Measurements from ENCODE around the gene TMEM91. TPM values are rescaled to one million over a fixed set of nuclear protein-coding genes. Genes with fewer than 3 reads are reported as not detected.

The TMEM91 gene
- total RNA-seq, 2 donors from 2014 or later = 5.7 to 16.5 TPM

DNA sequence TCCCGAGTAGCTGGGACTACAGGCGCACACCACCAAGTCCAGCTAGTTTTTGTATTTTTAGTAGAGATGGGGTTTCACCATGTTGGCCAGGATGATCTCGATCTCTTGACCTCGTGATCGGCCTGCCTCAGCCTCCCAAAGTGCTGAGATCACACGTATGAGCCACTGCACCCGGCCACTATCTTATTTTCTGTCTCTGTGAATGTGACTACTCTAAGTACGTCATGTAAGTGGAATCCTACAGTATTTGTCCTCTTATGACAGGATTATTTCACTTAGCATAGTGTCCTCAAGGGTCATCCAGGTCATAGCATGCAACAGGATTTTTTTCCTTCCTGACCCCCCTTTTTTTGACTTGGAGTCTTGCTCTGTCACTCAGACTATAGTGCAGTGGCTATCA is 4.8 kb upstream of the TMEM91 start:
- H3K27ac Mint-ChIP-seq = no peak overlapping the region
- no peak overlapping the region for H3K4me3 Mint-ChIP-seq
- no peak for DNase-seq

DNA sequence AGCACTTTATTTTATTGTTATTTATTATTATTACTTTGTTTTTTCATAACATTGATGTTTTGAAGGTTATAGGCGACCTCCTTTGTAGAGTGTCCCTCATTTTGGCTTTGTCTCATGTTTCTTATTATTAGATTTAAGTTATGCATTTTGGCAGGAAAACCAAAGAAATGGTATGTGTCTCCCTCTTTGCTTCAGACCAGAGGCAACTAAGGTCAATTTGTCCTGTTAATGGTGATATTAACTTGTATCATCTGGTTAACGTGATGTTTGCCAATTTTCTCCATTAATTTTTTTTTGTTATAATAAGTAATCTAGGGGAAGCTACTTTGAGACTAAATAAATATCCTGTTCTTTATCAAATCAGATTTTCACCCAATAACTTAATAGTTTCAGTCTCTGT is 3.8 kb upstream of the TMEM91 start:
- no peaks in the 10 kb centered on the region for H3K27me3 ChIP-seq (ENCODE audit: control insufficient read depth, insufficient read depth, low read length, poor library complexity, severe bottlenecking)
- H3K9me3 Mint-ChIP-seq = no peaks in the 10 kb centered on the region
- no peak overlapping the region for H3K27ac ChIP-seq (ENCODE audit: low read depth, low read length)

More for the DNA sequence above, 4.8 kb upstream of the TMEM91 start:
- H3K9me3 Mint-ChIP-seq = no peaks in the 10 kb centered on the region
- Histone ChIP-seq H3K4me3 (ENCODE audit: low read length) (no peak overlapping the region), H3K4me1 (ENCODE audit: control insufficient read depth, insufficient read depth, low read length) (no peaks in the 10 kb centered on the region), H3K9me3 (ENCODE audit: control insufficient read depth, low read length) (no peaks in the 10 kb centered on the region), H3K27ac (ENCODE audit: low read depth, low read length) (no peak overlapping the region), H3K36me3 (ENCODE audit: control insufficient read depth, insufficient read depth, low read length) (no peaks in the 10 kb centered on the region), H3K27me3 (ENCODE audit: control insufficient read depth, insufficient read depth, low read length, poor library complexity, severe bottlenecking) (no peaks in the 10 kb centered on the region), H3K9ac (ENCODE audit: extremely low read depth, low read length, poor library complexity, severe bottlenecking) (no peak overlapping the region)
- 91 to 98% methylated on average over 6 to 8 of the region's 8 CpGs for WGBS, 2 experiments (ENCODE audit: insufficient coverage in 1 of 2, insufficient read length in 1 of 2)
- peaks cover 12% of the 10 kb centered on the region for H3K36me3 Mint-ChIP-seq (ENCODE audit: low read depth)
- H3K27me3 Mint-ChIP-seq (ENCODE audit: insufficient read depth) = no peaks in the 10 kb centered on the region
- peaks cover 4% of the 10 kb centered on the region for H3K4me1 Mint-ChIP-seq
- TF ChIP-seq, protein P1, sequence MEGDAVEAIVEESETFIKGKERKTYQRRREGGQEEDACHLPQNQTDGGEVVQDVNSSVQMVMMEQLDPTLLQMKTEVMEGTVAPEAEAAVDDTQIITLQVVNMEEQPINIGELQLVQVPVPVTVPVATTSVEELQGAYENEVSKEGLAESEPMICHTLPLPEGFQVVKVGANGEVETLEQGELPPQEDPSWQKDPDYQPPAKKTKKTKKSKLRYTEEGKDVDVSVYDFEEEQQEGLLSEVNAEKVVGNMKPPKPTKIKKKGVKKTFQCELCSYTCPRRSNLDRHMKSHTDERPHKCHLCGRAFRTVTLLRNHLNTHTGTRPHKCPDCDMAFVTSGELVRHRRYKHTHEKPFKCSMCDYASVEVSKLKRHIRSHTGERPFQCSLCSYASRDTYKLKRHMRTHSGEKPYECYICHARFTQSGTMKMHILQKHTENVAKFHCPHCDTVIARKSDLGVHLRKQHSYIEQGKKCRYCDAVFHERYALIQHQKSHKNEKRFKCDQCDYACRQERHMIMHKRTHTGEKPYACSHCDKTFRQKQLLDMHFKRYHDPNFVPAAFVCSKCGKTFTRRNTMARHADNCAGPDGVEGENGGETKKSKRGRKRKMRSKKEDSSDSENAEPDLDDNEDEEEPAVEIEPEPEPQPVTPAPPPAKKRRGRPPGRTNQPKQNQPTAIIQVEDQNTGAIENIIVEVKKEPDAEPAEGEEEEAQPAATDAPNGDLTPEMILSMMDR (conservative IDR thresholded peaks at IDR 0.05) = no peak

GRCh38 chr19:41373993-41374392 is 2.3 kb upstream of the TMEM91 start:
- no peaks in the 10 kb centered on the region for H3K9me3 ChIP-seq (ENCODE audit: control insufficient read depth, low read length)
- DNase-seq = no peak
- Mint-ChIP-seq H3K27me3 (ENCODE audit: insufficient read depth) (peaks cover 5% of the 10 kb centered on the region), H3K4me3 (no peak overlapping the region), H3K36me3 (ENCODE audit: low read depth) (peaks cover 10% of the 10 kb centered on the region), H3K4me1 (peaks cover 10% of the 10 kb centered on the region), H3K27ac (no peak overlapping the region), H3K9me3 (no peaks in the 10 kb centered on the region)
- 93 to 100% methylated on average over 9 to 10 of the region's 12 CpGs for whole genome bisulfite sequencing, 2 experiments (ENCODE audit: insufficient coverage in 1 of 2, insufficient read length in 1 of 2)
- H3K9ac ChIP-seq (ENCODE audit: extremely low read depth, low read length, poor library complexity, severe bottlenecking) = no peak overlapping the region
- no peak overlapping the region for H3K27ac ChIP-seq (ENCODE audit: low read depth, low read length)
- H3K4me3 ChIP-seq (ENCODE audit: low read length) = no peak overlapping the region
- H3K27me3 ChIP-seq (ENCODE audit: control insufficient read depth, insufficient read depth, low read length, poor library complexity, severe bottlenecking) = no peaks in the 10 kb centered on the region
- H3K36me3 ChIP-seq (ENCODE audit: control insufficient read depth, insufficient read depth, low read length) = no peaks in the 10 kb centered on the region
- no peaks in the 10 kb centered on the region for H3K4me1 ChIP-seq (ENCODE audit: control insufficient read depth, insufficient read depth, low read length)
- TF ChIP-seq, protein P1 (conservative IDR thresholded peaks at IDR 0.05) = no peak

More for the DNA sequence above, 3.8 kb upstream of the TMEM91 start:
- H3K27ac Mint-ChIP-seq = no peak overlapping the region
- peaks cover 10% of the 10 kb centered on the region for H3K36me3 Mint-ChIP-seq (ENCODE audit: low read depth)
- no peaks in the 10 kb centered on the region for H3K9me3 ChIP-seq (ENCODE audit: control insufficient read depth, low read length)
- no peaks in the 10 kb centered on the region for H3K4me1 ChIP-seq (ENCODE audit: control insufficient read depth, insufficient read depth, low read length)
- H3K4me3 Mint-ChIP-seq = no peak overlapping the region
- WGBS, 2 experiments (ENCODE audit: insufficient coverage in 1 of 2, insufficient read length in 1 of 2) = 80% methylated on average over 2 of the region's 2 CpGs; no CpG with 5 or more reads in 1 of the 2 experiments
- H3K4me1 Mint-ChIP-seq = peaks cover 10% of the 10 kb centered on the region
- TF ChIP-seq, protein P1 (conservative IDR thresholded peaks at IDR 0.05) = no peak
- no peaks in the 10 kb centered on the region for H3K36me3 ChIP-seq (ENCODE audit: control insufficient read depth, insufficient read depth, low read length)
- peaks cover 5% of the 10 kb centered on the region for H3K27me3 Mint-ChIP-seq (ENCODE audit: insufficient read depth)
- H3K9ac ChIP-seq (ENCODE audit: extremely low read depth, low read length, poor library complexity, severe bottlenecking) = no peak overlapping the region
- DNase-seq = no peak
- H3K4me3 ChIP-seq (ENCODE audit: low read length) = no peak overlapping the region

Data from endodermal cell (in vitro differentiated cells).